ENCODE measurements around the gene TKT.

DNA sequence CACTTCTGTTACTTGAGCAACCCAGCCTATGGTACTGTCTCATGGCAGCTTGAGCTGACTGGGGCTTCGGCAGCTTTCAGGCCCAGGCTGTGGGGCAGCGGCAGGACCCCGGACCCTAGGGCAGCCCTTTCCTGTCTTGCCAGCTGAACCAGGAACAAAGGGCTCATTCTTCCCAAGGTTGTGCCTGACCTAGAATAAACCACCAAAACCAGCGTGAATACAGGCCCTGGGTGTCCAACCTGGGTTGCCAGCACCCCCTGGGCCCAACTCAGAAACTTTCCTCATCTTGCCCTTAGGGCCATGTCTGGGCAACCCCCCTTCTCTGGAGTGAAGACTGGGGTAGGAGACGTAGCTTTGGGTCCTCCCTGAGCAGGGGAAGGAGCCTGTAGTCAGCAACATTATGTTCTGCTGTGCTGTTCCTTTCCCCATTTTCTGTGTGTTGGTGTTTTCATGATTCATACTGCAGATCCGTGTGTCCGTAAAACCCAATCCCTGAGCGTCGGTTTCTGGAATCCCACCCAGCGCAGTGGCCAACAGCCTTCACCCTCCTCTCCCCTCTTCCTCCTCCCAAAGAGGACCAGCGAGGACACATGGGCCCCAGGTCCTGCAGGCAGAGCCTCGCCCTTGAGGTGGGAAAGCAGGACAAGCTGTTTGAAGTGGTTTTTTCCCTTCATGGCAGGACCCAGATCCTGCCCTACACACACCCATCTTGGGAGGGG lies 33.5 kb downstream of the TKT start:
- TF ChIP-seq, protein P1, sequence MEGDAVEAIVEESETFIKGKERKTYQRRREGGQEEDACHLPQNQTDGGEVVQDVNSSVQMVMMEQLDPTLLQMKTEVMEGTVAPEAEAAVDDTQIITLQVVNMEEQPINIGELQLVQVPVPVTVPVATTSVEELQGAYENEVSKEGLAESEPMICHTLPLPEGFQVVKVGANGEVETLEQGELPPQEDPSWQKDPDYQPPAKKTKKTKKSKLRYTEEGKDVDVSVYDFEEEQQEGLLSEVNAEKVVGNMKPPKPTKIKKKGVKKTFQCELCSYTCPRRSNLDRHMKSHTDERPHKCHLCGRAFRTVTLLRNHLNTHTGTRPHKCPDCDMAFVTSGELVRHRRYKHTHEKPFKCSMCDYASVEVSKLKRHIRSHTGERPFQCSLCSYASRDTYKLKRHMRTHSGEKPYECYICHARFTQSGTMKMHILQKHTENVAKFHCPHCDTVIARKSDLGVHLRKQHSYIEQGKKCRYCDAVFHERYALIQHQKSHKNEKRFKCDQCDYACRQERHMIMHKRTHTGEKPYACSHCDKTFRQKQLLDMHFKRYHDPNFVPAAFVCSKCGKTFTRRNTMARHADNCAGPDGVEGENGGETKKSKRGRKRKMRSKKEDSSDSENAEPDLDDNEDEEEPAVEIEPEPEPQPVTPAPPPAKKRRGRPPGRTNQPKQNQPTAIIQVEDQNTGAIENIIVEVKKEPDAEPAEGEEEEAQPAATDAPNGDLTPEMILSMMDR (IDR thresholded peaks at IDR 0.05; ENCODE audit: low read depth, low read length) = no peak
- TF ChIP-seq POLR2A (IDR thresholded peaks at IDR 0.05; ENCODE audit: extremely low read depth, insufficient read length) = no peak
